ENCODE data around the gene THAP10. TPM values are rescaled to one million over a fixed set of nuclear protein-coding genes. Genes with fewer than 3 reads are reported as not detected.
"Not testable (repeated sequence)": the region's sequence is repeated elsewhere in the genome, so short reads cannot be mapped to it uniquely, and the experiment has no call there.

Gene THAP10
- 0.68 TPM for polyA plus RNA-seq

DNA sequence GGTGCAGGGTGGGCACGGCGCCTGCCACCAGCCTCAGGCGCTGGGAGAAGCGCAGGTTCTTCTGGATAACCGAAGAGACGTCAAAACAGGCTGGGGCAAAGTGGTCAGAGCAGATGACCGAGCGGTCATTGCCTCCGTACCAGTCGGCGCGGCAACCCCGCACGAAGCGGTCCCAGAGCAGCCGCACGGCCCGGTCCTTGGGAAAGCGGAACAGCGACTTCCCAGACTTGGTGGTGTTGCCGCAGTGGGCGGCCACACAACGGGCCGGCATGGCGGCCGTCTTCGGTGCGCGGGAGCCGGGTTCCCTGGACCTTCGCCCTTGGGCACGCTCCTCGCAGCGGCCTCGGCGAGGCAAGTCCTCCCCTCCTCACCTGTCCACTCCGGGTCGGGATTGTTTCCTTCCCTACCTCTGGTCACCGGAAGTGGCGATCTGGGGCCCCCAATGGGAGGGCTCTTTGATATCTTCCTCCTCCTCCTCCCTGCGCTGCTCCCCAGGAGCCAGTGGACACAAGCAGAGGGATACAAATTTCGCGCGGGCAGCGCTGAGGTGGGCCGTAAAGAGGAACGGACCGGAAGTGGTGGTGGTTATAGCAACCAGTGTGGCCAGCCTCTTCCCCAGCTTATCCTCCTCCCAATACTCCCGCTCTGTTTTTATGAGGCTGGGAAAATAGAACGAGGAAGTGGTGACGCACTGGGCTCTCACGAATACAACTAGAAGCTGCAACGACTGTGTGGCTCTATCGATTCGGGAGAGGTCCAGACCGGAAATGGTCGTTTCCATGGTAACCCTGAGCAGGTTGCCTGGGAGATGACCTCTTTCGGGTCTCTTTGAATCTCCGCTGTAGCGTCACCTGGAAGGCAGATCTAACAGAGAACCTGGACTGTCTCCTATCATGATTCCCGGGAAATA lies at the start of gene THAP10, which contains the start of gene LRRC49:
THAP10 (minus strand) TSS at position 432 of the 910 bp plus-strand sequence; CDS start at position 271, 161 bp downstream.
LRRC49 (plus strand) TSS at position 825 of the 910 bp plus-strand sequence; CDS start at position 894, 69 bp downstream.
- H3K36me3 Mint-ChIP-seq = no peaks in the 10 kb centered on the region
- peaks cover 0 to 1% (median 0%) of the 10 kb centered on the region in 3 donors for H3K9me3 Mint-ChIP-seq
- H3K27ac Mint-ChIP-seq = peak within 1 kb of the TSS; percentile 34 to 80 (median 65)
- H3K27me3 Mint-ChIP-seq = peaks cover 7% of the 10 kb centered on the region
- peaks cover 6 to 10% (median 9%) of the 10 kb centered on the region in 3 donors for H3K4me1 Mint-ChIP-seq
- H3K4me3 Mint-ChIP-seq = peak within 1 kb of the TSS; percentile 92 to 98 (median 94)

- Mint-ChIP-seq H3K9me3 (no peaks in the 10 kb centered on the region), H3K4me3 (no peak overlapping the region), H3K4me1 (peaks cover 0 to 1% (median 0%) of the 10 kb centered on the region in 3 donors), H3K27ac (no peak overlapping the region), H3K36me3 (no peaks in the 10 kb centered on the region), H3K27me3 (no peaks in the 10 kb centered on the region)
Observed at GRCh38 chr15:70936326-70936725, 44.1 kb upstream of the THAP10 start.

- Mint-ChIP-seq H3K4me1 (peaks cover 0 to 1% (median 0%) of the 10 kb centered on the region in 3 donors), H3K4me3 (no peak overlapping the region), H3K27me3 (no peaks in the 10 kb centered on the region), H3K9me3 (peaks cover 0 to 2% (median 0%) of the 10 kb centered on the region in 3 donors), H3K27ac (no peak overlapping the region), H3K36me3 (no peaks in the 10 kb centered on the region)
Observed at GRCh38 chr15:70935631-70936030, 43.4 kb upstream of the THAP10 start.

DNA sequence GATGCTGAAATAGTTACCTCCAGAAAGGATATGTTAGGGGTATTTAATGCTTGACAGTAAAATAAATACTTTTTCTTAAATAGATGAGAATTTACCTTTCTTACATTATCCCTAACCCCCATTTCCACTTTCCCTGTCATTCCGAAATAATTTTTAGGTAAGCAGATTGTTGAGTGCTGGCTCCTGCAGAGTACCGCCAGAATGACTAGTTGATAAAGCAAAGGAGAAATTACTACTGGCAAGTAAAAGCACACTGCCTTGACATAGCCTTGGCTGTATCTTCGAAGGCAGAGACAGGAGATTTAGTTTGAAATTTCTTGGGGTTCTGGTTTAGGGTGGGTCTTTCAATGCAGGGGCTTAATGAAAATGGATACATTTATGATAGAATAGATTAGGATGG lies 41.2 kb upstream of the THAP10 start:
- peaks cover 6% of the 10 kb centered on the region for H3K27me3 Mint-ChIP-seq
- peaks cover 0 to 1% (median 0%) of the 10 kb centered on the region in 3 donors for H3K4me1 Mint-ChIP-seq
- peaks cover 0 to 2% (median 0%) of the 10 kb centered on the region in 3 donors for H3K9me3 Mint-ChIP-seq
- peaks cover 2% of the 10 kb centered on the region for H3K36me3 Mint-ChIP-seq
- H3K4me3 Mint-ChIP-seq = no peak overlapping the region
- no peak overlapping the region for H3K27ac Mint-ChIP-seq

- Mint-ChIP-seq H3K27me3 (peaks cover 6% of the 10 kb centered on the region), H3K9me3 (peaks cover 0 to 5% (median 0%) of the 10 kb centered on the region in 3 donors), H3K27ac (no peak overlapping the region), H3K4me1 (peaks cover 0 to 1% (median 0%) of the 10 kb centered on the region in 3 donors), H3K36me3 (peaks cover 2% of the 10 kb centered on the region), H3K4me3 (no peak overlapping the region)
Observed at GRCh38 chr15:70932397-70932796, 40.2 kb upstream of the THAP10 start.

GRCh38 chr15:70931821-70932220 lies 39.6 kb upstream of the THAP10 start:
- Mint-ChIP-seq H3K4me3 (no peak overlapping the region), H3K36me3 (peaks cover 2% of the 10 kb centered on the region), H3K27ac (no peak overlapping the region), H3K9me3 (peaks cover 0 to 5% (median 0%) of the 10 kb centered on the region in 3 donors), H3K27me3 (peaks cover 7% of the 10 kb centered on the region), H3K4me1 (peaks cover 0 to 1% (median 0%) of the 10 kb centered on the region in 3 donors)

DNA sequence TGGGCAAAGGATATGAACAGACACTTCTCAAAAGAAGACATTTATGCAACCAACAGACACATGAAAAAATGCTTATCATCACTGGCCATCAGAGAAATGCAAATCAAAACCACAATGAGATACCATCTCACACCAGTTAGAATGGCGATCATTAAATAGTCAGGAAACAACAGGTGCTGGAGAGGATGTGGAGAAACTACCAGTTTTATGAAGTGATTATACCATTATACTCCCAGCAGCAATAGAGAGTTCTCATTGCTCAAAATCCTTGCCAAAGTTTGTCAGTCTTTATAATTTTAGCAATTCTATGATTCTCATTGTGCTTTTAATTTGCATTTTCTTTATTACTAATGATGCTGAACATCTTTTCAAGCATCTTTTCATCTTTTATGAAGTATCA lies 34.7 kb upstream of the THAP10 start:
- peaks cover 11% of the 10 kb centered on the region for H3K27me3 Mint-ChIP-seq
- not testable (repeated sequence) for H3K36me3 Mint-ChIP-seq, H3K4me3 Mint-ChIP-seq, H3K9me3 Mint-ChIP-seq, H3K27ac Mint-ChIP-seq, H3K4me1 Mint-ChIP-seq

DNA sequence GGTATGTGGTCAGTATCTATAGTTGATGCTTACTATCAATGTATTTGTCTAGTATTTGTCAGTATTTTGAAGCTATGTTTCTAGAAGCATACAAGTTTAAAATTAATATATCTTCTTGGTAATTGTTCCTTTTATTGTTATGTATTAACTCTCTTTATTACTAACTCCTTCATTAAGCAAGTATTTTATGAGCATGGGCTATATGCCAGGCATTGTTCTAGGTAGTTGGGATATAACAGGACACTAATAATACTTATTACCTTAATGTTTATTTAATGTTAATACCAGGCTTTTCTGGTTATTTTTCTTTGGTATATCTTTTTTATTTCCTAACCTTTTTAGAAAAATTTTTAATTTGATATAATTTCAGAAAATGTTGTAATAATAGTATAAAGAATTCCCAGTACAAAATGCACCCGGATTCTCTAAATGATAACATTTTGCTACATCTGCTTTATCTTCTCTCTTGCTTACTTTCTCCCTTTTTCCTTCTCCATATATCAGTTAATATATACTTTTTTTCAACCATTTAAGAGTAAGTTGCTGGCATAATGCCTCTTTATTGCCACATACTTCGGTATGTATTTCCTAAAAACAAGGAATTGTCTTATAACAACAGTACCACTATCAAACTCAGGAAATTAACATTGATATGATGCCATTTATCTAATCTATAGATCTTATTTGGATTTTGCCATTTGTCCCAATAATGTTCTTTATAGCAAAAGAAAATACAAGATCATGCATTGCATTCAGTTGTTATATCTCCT lies 31.3 kb upstream of the THAP10 start:
- peaks cover 5% of the 10 kb centered on the region for H3K27me3 Mint-ChIP-seq
- no peak overlapping the region for H3K4me3 Mint-ChIP-seq
- H3K9me3 Mint-ChIP-seq = peaks cover 3 to 5% (median 3%) of the 10 kb centered on the region in 3 donors
- H3K4me1 Mint-ChIP-seq = no peaks in the 10 kb centered on the region
- no peak overlapping the region for H3K27ac Mint-ChIP-seq
- H3K36me3 Mint-ChIP-seq = no peaks in the 10 kb centered on the region

- Mint-ChIP-seq H3K36me3 (no peaks in the 10 kb centered on the region), H3K9me3 (peaks cover 0 to 5% (median 3%) of the 10 kb centered on the region in 3 donors), H3K27me3 (peaks cover 5% of the 10 kb centered on the region), H3K4me3 (no peak overlapping the region), H3K27ac (no peak overlapping the region), H3K4me1 (no peaks in the 10 kb centered on the region)
Observed at GRCh38 chr15:70922119-70922518, 29.9 kb upstream of the THAP10 start.

DNA sequence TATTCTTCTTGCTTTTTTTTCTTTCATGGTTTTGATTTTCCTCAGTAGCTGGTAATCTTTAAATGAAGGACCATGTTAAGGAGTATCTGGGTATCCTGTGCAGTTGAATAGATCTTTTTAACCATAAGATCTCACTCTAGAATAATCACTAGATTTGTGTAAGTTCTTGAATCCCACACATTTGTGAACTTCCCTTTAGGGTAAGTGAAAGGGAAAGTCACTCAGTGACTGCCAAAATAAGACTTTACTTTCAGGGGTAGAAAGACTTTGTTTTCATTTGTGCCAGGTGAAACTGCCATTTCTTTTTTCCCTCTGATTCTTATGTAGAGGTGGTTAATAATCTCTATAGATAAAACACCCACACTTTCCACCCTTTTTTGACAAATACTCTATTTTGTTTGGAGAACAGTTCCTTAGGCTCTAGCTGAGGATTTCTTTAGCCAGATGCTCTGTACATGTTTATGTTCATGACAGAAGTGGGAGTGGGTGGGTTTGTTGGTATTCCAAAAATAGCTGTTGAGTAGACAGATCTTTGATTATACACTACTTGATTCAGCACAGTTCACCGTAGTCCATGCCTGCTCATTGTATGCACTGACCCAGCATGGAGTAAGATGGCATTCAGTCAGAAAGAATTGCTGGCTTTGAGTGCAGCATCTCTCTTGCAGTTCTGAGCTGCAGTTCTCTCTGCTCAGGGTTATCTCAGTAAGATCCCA lies 28.9 kb upstream of the THAP10 start:
- Mint-ChIP-seq H3K4me3 (no peak overlapping the region), H3K27ac (no peak overlapping the region), H3K9me3 (peaks cover 0 to 5% (median 3%) of the 10 kb centered on the region in 3 donors), H3K27me3 (no peaks in the 10 kb centered on the region), H3K36me3 (no peaks in the 10 kb centered on the region), H3K4me1 (no peaks in the 10 kb centered on the region)

DNA sequence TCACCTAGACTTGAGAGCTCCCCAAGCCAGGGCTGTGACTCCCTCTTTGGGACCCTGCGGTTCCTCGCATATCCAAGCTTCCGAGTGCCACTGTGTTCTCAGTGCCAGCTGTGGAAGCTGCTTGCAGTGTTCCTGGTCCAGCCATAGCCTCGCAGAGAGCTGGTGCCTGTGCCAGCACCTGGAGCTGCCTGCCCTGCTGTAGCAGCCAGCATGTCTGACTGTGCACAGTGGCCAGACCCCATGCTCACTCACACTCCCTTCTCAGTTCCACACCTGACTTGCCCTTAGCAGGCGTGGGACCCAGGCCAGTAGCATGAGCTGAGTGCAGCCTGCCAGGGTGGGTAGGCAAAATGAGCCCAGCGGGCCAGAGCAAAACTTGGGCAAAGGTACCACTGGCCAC lies 25.7 kb upstream of the THAP10 start:
- H3K4me1 Mint-ChIP-seq = no peaks in the 10 kb centered on the region

GRCh38 chr15:70916531-70916930 lies 24.3 kb upstream of the THAP10 start:
- Mint-ChIP-seq H3K27me3 (no peaks in the 10 kb centered on the region), H3K9me3 (no peaks in the 10 kb centered on the region), H3K27ac (no peak overlapping the region), H3K4me1 (no peaks in the 10 kb centered on the region), H3K4me3 (no peak overlapping the region), H3K36me3 (no peaks in the 10 kb centered on the region)

More for the DNA sequence above, 25.7 kb upstream of the THAP10 start:
- no peak overlapping the region for H3K27ac Mint-ChIP-seq
- H3K9me3 Mint-ChIP-seq = peaks cover 0 to 5% (median 3%) of the 10 kb centered on the region in 3 donors
- no peaks in the 10 kb centered on the region for H3K36me3 Mint-ChIP-seq
- no peak overlapping the region for H3K4me3 Mint-ChIP-seq
- no peaks in the 10 kb centered on the region for H3K27me3 Mint-ChIP-seq

- Mint-ChIP-seq H3K36me3 (no peaks in the 10 kb centered on the region), H3K27me3 (peaks cover 2% of the 10 kb centered on the region), H3K9me3 (peaks cover 2 to 14% (median 10%) of the 10 kb centered on the region in 3 donors), H3K4me1 (no peaks in the 10 kb centered on the region), H3K27ac (no peak overlapping the region), H3K4me3 (no peak overlapping the region)
Observed at GRCh38 chr15:70912187-70912586, 20.0 kb upstream of the THAP10 start.

GRCh38 chr15:70910958-70911357 lies 18.7 kb upstream of the THAP10 start:
- Mint-ChIP-seq H3K27me3 (peaks cover 2% of the 10 kb centered on the region), H3K4me3 (no peak overlapping the region), H3K9me3 (peaks cover 2 to 14% (median 10%) of the 10 kb centered on the region in 3 donors), H3K4me1 (no peaks in the 10 kb centered on the region), H3K36me3 (no peaks in the 10 kb centered on the region), H3K27ac (no peak overlapping the region)

Measured in IgD-negative memory B cell (primary cell).